Sciatic nerve (tissue), 2 donors: ENCODE data around the gene LGALS4. TPM values are rescaled to one million over a fixed set of nuclear protein-coding genes. Genes with fewer than 3 reads are reported as not detected.
"Not testable (repeated sequence)": the region's sequence is repeated elsewhere in the genome, so short reads cannot be mapped to it uniquely, and the experiment has no call there.

Source experiments
- ATAC-seq: fragments of 200-7000 bp; cut with Tn5 transposase; one replicate; pipeline ENCODE4 v1.9.1; 2020; ENCODE audit warnings: mild to moderate bottlenecking, moderate library complexity
- DNase-seq: peaks from one replicate; pipeline ENCODE4 v3.0.0-alpha.2; 2020; ENCODE audit warnings: low spot score
- intact Hi-C: fragments of 100-400 bp; cut with DNase I; formaldehyde crosslinking; loops from one replicate; pipeline ENCODE4 v1.14.2; 2022
- total RNA-seq: library from RNA; stranded (reverse); fragmentation: NEBNext Ultra II Directional; extraction: Animal tissue kit (Norgen Biotek cat#: 25700); gene quantifications from one replicate; pipeline ENCODE4 v1.2.1, GENCODE V29; 2021
- donor health status: DM: no; HTN: no; CAD: no.
- donor health status: DM: no; HTN: no; CAD: no.

The LGALS4 gene
- total RNA-seq, 1 donor from 2014 or later = 1.3 TPM

- no peak for DNase-seq
- ATAC-seq = no peak
Observed at GRCh38 chr19:38785187-38785699, 27.5 kb downstream of the LGALS4 start.

DNA sequence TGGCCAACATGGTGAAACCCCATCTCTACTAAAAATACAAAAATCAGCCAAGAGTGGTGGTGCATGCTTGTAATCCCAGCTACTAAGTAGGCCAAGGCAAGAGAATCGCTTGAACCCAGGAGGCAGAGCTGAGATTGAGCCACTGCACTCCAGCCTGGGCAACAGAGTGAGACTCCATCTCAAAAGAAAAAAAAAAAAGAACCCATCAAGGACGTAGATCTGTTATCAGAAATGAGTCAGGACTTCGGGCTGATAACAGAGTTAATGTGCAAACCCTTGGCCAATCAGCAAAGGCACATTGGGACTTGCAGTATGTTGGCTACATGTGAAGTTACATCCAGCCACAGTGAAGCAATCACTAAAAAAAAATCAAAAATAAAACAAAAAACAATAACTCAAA, 28.5 kb downstream of the LGALS4 start:
- DNase-seq (no peak), ATAC-seq (no peak)
- intact Hi-C loops = no loop called here

More at GRCh38 chr19:38785187-38785699, 27.5 kb downstream of the LGALS4 start:
- intact Hi-C loops = no loop called here

DNA sequence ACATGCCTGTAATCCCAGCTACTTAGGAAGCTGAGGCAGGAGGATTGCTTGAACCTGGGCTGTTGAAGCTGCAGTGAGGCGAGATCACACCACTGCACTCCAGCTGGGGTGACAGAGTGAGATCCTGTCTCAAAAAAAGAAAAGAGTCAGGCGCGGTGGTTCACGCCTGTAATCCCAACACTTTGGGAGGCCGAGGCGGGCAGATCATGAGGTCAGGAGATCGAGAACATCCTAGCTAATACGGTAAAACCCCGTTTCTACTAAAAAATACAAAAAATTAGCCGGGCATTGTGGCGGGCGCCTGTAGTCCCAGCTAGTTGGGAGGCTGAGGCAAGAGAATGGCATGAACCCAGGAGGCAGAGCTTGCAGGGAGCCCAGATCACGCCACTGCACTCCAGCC, 30.5 kb downstream of the LGALS4 start:
- intact Hi-C loops, ATAC-seq, DNase-seq: not testable (repeated sequence)

DNA sequence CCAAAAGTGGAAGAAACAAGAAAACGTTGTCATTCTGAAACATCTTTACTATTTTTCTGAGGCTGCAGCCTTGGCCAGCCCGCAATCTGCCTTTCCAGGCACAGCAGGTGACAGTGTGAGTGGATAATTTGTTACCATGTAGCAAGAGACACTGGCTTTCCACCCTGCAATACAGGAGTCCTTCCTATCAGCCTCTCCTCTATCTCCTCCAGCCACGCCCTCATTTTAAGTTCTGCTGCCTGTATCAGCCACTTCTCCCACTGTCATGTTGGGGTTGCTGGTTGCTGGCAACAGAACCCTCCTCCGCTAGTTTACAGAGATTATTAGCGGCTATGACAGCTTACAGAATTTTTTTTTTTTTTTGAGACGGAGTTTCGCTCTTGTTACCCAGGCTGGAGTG, 31.7 kb downstream of the LGALS4 start:
- ATAC-seq = no peak
- intact Hi-C loops = no loop called here
- DNase-seq = no peak

GRCh38 chr19:38780443-38780842, 32.3 kb downstream of the LGALS4 start:
- no peak for ATAC-seq
- intact Hi-C loops = no loop called here
- DNase-seq = no peak

GRCh38 chr19:38778733-38779132, 34.0 kb downstream of the LGALS4 start:
- ATAC-seq = no peak
- intact Hi-C loops = no loop called here
- DNase-seq = no peak

DNA sequence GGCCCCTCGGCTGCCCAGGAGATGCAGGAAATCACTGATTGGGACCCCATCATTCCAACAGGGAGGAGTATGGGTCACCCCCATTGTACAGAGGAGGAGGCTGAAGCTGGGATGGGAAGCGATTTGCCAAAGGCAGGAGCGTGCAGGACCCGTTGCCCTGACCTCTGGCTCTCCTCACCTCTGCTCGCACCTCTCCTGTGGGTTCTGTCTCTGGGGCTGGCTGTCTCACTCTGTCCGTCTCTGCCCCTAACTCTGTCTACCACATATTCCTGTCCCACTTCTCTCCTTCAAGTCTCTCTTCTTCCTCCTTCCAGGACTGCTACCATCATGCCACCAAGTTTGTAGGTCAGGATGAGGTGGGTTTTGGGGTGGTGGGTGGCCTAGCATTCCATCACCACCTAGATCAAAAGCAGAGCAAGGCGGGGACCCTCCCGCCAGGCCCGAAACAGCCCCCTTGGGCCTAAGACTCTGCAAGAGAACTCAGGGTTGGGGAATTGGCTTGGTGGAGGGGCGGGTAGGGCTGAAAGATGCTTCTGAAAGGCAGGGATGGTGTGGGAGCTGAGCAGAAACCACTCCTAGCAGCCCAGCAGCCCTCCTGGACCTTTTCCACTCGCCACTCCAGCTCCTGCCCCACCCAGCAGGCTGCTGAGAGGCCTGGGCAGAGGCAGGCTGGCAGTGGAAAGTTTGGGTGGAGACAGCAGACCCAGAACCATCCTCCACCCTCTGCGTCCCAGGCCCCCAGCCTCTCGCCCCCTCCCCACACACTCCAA, 38.4 kb downstream of the LGALS4 start:
- intact Hi-C loops = no loop called here
- DNase-seq = no peak
- ATAC-seq = no peak

GRCh38 chr19:38773469-38774177, 39.1 kb downstream of the LGALS4 start, which contains the start of gene LGALS7:
Gene LGALS7, minus strand, starts transcription at chr19:38773517. Its CDS starts 25 bp downstream, at chr19:38773492.
- ATAC-seq = no peak
- intact Hi-C loops = no loop called here
- no peak for DNase-seq

DNA sequence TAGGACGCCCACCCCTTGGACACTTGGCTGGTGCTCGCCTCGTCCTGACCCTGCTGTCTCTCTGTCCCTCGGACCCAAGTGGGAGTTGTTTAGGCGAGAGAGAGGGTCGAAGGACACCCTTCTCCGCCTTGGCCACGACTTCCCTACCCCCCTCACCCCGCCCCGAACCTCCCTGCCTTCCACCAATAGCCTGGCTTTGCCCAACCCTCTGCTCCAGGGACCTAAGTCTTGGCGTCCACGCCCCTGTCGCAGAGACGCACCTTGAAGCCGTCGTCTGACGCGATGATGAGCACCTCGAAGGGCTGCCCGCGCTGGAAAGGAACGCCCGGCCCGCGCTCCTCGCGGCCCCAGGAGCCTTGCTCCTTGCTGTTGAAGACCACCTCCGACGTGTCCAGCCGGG, 41.2 kb downstream of the LGALS4 start:
- intact Hi-C loops, DNase-seq: not testable (repeated sequence)
- peak; percentile 5 for ATAC-seq

GRCh38 chr19:38770949-38771275, 41.8 kb downstream of the LGALS4 start:
- peak; percentile 94 for ATAC-seq
- DNase-seq, intact Hi-C loops: not testable (repeated sequence)

DNA sequence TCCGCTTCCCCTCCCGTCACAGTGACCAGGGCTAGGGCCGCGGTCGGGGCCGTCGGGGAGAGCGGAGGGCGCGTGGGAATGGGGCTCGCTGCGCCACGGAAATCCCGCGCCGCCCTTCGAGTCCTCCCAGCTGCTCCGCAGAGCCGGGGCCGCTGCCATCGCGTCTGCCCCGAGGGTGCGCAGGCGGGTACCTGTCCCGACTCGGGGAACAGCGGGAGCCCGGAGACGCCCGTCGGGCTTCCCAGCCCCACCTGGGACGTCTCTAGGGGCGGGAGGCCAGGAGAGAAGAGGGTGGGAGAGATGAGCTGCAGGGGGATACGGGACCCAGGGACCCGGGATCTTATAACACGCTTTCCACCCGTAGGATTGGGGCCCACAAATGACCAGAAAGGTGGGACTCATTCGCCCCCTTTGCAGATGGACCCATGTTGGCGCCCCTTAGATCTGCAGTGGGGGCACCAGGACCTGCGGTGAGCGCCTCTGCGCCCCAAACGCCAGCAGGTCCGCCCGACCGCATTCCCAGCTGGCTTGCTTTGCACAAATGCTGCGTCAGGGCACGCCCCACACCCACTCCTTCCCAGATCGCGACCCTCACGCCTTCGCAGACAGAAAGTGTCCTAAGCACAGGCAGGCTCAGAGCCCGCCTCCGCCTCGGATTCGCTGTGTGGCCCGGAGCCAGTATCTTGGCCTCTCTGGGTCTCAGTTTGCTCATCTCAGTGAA, 42.4 kb downstream of the LGALS4 start:
- intact Hi-C loops, DNase-seq: not testable (repeated sequence)
- ATAC-seq = peak; percentile 39

DNA sequence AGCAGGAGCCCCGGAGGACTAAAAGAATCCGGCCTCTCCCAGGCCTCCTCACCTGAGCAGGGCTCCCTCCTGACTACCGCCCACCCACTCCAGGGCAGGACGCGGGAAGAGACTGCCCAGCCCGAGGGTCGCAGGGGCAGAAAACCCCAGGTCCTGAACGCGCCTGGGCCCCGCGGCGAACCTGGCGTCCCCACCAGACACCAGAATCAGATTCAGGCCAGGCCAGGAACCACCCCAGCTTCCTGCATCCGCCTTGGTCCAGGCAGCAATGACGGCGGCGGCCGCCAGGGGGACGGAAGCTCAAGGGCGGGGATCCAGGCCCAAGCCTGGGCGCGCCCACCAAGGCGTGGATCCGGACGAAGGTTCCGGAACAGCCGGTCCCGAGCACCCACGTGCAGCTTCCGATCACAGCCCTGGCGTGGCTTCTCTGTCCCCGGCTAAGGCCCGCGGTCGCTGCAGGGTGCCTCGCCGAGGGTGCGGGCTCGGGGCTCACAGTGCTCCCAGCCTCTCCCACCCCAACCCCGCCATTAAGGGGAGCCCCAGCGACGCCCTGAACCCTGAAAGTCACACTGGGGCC, 43.0 kb downstream of the LGALS4 start:
- DNase-seq = peak; percentile 94
- intact Hi-C loops = no loop called here

DNA sequence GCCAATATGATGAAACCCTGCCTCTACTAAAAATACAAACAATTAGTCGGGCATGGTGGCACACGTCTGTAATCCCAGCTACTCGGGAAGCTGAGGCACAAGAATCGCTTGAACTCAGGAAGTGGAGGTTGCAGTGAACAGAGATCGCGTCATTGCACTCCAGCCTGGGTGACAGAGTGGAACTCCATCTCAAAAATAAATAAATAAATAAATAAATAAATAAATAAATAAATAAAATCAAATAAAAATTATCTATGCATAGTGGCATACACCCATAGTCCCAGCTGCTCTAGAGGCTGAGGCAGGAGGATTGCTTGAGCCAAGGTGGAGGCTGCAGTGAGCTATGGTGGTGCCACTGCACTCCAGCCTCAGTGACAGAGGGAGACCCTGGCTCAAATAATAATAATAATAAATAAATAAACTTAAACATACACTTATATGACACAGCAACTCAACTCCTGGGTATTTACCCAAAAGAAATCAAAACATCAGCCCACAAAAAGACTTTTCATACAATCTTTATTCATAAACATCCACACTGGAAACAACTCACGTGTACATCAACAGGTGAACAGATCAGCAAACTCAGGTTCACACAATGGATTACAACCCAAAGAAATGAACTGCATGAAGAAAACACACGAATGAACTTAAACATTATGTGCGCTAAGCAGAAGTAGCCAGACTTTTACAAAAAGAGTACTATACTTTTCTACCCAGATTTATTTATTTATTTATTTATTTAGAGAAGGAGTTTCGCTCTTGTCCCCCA, 46.3 kb downstream of the LGALS4 start:
- no peak for ATAC-seq

More for the DNA sequence above, 43.0 kb downstream of the LGALS4 start:
- ATAC-seq = peak; percentile 87

GRCh38 chr19:38765214-38765613, 47.5 kb downstream of the LGALS4 start:
- no peak for ATAC-seq
- no peak for DNase-seq
- intact Hi-C loops = no loop called here

More for the DNA sequence above, 46.3 kb downstream of the LGALS4 start:
- intact Hi-C loops = no loop called here
- DNase-seq = peak; percentile 21

GRCh38 chr19:38763795-38764220, 48.9 kb downstream of the LGALS4 start:
- intact Hi-C loops = no loop called here
- no peak for ATAC-seq

DNA sequence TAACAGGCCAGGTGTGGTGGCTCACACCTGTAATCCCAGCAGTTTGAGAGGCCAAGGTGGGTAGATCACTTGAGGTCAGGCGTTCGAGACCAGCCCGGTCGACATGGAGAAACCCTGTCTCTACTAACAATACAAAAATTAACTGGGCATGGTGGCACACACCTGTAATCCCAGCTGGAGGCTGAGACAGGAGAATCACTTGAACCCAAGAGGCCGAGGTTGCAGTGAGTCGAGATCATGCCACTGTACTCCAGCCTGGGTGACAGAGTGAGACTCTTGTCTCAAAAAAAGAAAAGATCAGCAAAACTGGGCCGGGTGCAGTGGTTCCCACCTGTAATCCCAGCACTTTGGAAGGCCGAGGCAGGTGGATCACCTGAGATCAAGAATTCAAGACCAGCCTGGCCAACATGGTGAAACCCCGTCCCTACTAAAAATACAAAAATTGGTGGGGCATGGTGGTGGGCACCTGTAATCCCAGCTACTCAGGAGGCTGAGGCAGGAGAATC, 50.8 kb downstream of the LGALS4 start:
- ATAC-seq, intact Hi-C loops: not testable (repeated sequence)
- peak; percentile 28 for DNase-seq

More at GRCh38 chr19:38763795-38764220, 48.9 kb downstream of the LGALS4 start:
- no peak for DNase-seq

GRCh38 chr19:38760805-38761517, 51.8 kb downstream of the LGALS4 start:
- peak; percentile 10 for DNase-seq

More at GRCh38 chr19:38760805-38761517, 51.8 kb downstream of the LGALS4 start:
- intact Hi-C loops, ATAC-seq: not testable (repeated sequence)
